NCI-H1436 (cell line): ENCODE measurements around the gene ELF1.
"Not testable (repeated sequence)": the region's sequence is repeated elsewhere in the genome, so short reads cannot be mapped to it uniquely, and the experiment has no call there.

Source experiments
- DNase-seq: peaks from one replicate; lab custom pipeline; 2025; lab: John Stamatoyannopoulos, UW

ELF1 gene

DNA sequence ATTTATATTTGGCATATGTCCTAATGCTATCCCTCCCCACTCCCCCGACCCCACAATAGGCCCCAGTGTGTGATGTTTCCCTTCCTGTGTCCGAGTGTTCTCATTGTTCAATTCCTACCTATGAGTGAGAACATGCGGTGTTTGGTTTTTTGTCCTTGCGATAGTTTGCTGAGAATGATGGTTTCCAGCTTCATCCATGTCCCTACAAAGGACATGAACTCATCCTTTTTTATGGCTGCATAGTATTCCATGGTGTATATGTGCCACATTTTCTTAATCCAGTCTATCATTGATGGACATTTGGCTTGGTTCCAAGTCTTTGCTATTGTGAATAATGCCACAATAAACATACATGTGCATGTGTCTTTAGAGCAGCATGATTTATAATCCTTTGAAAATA, 23.3 kb upstream of the ELF1 start:
- not testable (repeated sequence) for DNase-seq

DNA sequence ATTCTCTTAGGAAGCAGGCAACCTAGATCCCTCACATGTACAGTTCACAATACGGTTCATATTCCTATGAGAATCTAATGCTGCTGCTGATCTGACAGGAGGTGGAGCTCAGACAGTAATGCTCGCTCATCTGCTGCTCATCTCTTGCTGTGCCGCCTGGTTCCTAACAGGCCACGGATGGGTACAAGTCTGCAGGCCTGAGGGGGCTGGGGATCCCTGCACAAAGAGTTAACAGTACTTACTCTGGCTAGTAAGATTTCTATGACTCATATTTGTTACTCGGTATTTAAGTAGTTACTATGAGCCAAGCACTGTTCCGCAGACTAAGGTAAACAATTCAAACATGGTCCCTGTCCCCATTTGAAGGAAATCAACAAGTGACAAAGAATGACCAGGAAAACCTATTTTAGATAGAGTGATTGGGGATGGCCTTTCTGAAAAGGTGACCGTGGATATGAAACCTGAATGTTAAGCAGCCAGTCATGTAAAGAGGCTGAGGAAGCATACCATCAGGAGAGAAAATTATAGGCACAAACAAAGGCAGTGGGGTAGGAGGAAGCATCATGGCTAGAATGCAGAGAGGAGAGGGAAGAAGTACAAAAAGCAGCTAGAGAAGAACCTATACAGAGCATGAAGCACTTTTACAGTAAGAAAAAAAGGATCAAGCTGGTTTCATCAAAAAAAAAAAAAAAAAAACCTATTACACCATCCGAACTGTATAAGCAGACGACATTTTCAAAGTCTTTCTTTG, 21.6 kb upstream of the ELF1 start:
- DNase-seq: no peak

DNA sequence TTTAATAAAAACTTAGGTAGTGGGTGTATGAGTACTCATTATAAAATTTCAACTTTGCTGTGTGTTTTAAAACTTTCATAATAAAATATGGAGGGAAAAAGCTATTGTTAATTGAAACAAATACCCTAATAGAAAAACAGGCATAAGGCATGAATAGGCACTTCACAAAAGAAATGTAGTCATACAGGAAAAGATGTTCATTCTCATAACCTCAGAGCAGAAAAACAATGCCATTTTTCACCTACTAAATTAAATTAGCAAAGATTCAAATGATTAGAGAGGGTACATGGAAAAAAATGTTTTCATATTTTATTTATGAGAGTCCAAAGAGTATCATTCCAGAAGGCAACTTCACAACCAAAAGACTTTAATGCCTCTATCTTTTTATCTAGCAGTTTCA, 20.6 kb upstream of the ELF1 start:
- no peak for DNase-seq

DNA sequence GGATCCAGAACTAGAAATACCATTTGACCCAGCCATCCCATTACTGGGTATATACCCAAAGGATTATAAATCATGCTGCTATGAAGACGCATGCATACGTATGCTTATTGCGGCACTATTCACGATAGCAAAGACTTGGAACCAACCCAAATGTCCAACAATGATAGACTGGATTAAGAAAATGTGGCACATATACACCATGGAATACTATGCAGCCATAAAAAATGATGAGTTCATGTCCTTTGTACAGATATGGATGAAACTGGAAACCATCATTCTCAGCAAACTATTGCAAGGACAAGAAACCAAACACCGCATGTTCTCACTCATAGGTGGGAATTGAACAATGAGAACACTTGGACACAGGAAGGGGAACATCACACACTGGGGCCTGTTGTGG, 17.4 kb upstream of the ELF1 start:
- not testable (repeated sequence) for DNase-seq

DNA sequence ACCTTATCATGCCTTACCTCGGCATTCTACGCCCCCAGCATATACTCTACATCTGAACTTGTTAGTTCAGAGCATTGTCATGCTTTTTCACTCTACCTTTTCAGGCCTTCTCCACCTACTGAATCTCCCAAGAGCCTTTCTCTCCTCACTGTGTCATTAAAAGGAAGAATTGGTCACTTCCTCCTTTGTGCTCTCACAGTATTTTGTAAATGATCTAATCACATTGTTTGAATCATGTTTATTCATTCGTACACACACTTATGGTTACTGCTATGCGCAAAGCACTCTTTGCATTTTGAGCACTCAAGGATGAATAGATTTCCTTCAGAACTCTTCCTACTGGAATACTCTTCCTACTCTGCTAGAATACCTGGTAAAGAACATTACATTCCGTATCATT, 15.8 kb upstream of the ELF1 start:
- no peak for DNase-seq

DNA sequence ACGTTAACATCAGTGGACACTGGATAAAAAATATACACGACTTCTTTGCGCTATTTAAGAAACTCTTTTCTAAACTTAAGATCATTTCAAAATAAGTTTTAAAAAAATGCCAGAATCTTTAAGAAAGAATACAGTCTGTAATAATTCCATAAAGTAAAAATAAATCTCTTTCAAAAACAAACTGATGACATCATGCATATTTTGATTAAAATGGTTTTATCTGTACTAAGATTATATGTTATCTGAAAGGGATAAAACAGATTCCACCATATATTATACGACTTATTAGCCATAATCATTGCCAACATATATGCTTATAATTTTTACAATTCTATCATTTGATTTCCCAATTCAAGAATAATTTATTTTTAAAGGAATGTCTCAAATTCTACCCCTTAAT, 15.3 kb upstream of the ELF1 start:
- no peak for DNase-seq

DNA sequence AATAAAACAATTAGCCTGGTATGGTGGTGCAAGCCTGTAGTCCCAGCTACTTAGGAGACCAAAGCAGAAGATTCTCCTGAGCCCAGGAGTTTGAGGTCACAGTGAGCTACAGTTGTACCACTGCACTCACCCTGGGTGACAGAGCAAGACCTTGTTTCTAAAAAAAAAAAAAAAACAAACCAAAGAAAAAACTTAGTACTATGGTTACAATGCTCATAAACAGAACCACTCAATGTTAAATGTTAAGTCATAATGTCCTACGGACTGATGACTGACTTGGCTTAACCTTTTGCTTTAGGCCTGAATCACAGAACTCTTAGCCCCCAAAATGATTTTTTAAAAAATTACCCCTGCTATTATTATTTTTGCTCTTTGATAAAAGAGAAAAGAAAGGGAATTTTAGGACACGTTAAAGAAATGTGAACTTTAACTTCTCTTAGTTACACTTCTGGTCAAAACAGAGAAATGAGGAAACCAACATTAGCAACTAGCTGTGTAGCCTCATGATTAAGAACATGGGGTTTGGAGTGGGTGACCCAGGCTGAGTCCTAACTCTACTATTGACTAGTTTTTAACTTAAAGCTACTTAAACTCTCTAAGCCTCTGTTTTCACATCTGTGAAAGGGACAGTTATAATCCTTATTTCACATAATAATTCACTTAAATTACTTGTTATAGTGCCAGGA, 13.7 kb upstream of the ELF1 start:
- DNase-seq: no peak

DNA sequence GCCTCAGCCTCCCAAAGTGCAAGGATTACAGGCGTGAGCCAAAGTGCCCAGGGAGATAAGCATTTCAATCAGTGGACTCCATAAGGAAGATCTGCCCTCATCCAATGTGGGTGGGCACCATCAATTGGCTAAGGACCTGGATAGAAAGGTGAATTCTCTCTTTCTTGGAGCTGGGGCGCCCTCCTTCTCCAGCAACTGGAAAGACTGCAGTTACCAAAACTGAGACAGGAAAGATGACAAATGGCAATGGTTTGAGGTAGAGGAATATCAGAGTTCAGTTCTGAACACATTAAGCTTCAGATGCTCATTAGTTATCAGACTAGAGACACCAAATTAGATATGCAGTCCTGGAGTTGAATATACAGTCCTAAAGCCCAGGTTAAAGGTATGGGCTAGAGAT, 10.5 kb upstream of the ELF1 start:
- DNase-seq: no peak

DNA sequence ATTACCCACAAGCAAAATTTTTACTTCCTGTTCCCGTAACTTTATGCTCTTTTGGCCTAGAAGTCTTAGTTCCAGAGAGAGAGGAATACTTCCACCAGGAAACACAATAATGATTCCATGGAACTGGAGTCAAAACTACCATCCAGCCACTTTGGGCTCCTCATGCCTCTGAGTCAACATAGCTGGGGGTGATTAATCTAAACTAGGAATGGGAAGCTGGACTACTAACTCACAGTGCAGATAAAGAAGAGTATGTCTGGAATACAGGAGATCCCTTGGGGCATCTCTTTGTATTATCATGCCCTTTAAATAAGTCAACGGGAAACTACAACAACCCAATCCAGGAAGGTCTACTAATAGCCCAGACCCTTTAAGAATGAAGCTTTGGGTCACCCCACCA, 8.9 kb upstream of the ELF1 start:
- DNase-seq: no peak

DNA sequence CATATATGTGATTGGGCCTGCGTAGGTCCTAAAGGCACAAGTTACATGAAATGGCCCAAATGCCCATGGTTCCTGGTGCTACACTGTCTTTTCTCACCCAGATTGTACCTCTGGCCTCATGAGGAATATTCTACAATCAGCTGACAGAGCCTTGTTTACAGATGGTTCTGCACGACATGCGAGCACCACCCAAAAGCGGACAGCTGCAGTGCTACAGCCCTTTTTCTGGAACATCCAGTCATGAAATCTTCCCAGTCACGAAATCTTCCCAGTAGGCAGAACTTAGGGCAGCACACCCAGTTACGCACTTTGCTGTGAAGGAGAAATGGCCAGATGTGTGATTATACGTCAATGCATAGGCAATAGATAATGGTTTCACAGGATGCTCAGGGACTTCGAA, 7.7 kb upstream of the ELF1 start:
- DNase-seq: no peak

DNA sequence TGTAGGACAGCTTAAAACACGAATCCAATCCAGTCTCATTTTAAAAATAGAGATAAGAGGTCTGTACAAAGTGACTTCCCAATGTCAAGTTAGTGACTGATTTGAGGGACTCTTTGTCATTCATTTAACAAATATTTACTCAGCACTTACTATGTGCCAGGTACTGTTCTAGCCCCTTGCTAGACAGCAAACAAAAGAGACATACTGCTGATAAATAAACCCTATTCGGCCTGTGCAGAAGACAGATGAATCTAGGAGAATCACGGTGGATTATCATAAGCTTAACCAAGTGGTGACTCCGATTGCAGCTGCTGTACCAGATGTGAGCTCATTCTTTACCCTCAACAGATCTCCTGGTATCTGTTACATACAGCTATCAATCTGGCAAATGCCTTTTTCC, 6.4 kb upstream of the ELF1 start:
- DNase-seq: no peak

DNA sequence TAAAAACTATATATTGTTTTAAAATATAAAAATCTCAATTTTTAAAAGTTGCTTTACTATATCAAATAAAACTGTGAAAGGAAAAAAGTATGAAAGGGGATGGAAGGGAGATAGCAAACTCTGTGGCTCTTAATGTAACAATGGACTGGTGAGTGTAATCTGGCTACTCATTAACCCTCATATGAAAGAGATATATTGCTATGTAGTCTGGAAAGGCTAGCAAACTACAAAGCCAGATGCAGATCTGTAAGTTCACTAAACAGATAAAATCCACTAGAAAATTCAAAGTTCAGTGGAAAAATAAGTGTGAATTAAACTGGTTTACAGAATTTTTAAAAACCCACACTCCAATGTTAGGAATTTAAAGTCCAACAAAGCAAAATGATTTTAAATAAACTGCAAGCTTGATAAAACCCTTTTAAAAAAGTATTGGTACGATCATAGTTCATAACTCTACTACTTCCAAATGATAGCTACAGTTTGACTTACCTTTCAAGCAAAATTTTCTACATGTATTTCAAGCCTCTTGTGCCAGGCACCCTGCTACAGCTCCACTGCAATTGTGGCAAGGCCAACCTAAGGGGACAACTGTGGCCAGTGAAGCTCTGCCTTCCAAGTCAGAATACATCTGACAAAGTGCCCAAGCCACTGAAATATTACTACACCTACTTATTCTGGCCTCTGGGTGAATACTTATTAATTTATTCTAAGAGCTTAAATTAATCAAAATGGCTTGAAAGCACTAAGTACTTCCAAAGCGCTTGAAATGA, 647 bp upstream of the ELF1 start:
- no peak for DNase-seq

DNA sequence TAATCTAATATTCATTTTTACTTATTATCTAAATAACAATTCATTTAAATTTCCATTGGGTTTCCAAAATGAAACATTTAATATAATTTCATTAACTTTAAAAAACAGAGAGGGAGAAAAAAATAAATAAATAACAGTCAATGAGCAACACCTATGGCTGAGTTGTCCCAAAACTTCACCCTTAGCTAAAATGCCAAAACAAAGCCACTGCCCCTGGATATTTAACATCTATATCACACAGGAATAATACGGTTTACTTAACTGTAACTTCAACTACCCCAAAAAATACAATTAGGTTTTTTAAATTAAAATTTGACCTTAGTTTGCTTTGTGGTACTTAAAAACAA, 541 bp downstream of the ELF1 start:
- no peak for DNase-seq

DNA sequence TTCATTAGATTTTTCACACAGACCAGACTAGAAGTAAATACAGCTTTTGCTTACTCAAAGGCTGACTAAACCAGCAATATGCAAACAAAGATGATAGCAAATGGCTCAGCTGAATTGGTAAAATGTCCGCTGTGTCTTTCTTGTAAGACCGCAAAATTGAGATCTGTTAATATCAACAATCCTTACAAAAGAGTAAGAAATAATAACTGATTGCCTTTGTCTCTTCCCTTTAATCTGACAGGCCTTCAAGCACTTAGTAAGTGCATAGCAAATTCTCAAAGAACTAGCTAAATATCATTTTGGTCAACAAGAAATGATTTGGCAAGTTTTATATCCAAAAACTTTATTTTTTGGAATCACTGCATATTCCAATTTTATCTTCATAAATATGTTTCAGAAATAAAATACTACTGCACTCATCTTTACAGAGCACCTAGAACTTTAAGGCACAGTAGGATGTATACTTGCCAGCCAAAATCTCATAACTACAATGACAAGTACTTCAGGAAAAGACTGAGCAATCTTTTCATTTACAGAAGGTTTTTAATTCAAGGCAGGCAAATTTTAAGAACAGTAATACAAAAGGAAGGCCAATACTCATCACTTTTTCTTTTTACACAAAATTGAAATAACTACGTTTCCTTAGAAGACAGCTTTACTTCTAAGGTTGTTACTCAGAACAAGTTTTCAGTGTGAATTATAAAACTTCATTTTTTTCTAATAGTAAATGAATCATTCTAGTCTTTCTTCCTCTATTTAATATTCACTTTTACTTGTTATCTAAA, 1.1 kb downstream of the ELF1 start:
- no peak for DNase-seq

DNA sequence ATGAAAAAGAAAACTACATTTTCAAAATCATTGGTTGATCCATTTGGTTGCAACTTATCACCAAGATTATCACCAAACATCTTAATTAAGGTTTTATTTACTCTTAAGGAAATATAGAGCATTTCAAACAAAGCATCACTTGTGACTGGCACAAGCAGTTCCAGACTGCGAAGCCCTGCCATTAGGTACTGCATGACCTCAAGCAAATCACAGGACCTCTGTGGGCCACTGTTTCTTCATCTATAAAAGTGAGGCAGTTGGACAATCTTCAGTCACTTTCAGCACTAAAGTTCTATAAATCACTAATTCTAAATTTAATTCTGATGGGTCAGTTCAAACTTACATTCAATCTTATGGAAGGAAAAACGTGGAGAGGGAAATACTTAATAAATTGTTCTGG, 2.0 kb downstream of the ELF1 start:
- no peak for DNase-seq

DNA sequence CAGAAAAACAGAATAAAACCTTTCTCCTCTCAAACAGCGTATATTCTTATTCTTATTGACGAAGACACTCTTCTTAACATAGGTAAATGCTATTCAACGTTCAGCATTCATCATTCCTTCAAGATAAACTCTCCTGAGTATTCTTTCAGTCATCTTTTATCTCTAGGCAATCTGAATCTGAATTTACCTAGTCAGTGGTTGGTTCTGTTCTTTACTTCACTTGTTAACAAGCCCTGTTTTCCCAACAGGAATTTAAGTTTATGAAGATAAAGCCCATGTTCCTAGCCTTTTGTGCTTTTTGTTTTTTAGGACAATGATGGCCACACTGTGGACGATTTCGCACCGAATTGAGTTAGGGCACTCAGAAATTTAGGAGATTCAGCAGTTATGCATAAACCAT, 3.2 kb downstream of the ELF1 start:
- no peak for DNase-seq

DNA sequence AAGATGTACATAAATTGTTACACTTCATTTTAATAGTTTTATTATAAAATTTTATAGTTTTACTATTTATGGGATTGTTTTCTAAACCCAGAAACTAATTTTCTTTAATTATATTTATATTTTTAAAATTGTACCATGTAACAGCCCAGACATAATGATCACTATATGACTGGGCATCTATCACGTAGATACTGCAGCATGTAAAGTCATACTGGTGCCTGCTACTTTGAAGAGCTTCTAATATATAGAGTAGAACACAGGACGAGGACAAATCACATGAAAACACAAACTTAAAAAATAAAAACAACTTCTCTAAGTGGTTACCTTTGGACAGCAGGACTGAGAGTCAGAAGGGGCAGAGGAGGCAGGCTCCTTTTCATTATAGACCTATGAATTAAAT, 5.3 kb downstream of the ELF1 start:
- no peak for DNase-seq

DNA sequence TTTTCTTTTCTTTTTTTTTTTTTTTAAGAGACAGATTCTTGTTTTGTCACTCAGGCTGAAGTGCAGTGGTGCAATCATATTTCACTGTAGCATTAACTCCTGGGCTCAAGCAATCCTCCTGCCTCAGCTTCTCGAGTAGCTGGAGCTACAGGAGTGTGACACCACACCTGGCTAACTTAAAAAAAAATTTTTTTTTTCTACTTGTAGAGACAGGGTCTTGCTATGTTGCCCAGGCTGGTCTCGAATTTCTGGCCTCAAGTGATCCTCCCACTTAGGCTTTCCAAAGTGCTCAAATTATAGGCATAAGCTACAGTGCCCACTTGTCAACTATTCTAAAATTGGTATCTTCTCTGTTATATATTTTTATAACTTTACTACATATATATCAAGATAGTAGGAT, 6.6 kb downstream of the ELF1 start:
- DNase-seq: no peak

DNA sequence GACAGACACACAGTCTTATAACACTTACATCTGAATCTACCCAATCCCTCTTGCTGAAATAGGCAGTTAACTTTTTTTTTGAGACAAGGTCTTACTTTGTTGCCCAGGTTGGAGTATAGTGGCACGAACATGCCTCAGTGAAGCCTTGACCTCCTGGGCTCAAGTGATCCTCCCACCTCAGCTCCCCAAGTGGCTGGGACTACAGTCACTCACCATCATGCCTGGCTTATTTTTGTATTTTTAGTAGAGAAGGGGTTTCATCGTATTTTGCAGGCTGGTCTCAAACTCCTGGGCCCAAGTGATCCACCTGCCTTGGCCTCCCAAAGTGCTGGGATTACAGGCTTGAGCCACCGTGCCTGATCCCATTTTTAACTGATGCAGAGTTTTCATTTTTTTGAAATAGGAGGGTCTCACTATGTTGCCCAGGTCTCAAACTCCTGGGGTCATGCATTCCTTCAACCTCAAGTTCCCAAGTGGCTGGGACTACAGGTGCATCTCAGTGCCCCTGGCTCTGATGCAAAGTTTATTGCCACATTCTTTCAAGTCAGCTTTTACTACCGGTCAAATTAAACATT, 7.6 kb downstream of the ELF1 start:
- no peak for DNase-seq

DNA sequence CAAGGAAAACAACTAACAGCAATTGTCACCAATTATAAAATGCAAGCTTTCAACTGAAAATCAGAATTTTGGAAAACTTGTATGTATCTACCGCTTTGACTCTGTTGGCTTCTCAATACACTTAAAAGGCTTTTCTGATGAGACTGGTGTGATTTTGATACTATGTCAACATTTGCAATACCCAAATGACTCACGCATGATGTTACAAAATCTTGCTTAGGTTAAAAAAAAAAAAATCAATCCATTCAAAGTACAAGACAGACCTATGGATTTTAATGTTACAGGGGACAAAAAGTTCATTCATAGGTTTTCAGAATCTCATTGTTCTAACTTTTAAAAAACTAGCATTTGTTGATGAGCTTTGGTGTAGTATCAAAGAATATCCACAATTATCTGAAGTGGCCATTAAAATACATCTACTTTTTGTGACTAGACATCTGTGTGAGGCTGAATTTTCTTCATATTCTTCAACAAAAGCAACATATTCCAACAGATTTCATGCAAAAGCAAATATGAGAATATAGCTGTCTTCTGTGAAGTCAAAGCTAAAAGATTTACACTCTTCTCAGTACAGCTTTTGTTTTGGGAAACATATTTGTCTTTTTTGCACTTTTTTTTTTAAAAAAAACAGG, 10.7 kb downstream of the ELF1 start:
- DNase-seq: no peak

DNA sequence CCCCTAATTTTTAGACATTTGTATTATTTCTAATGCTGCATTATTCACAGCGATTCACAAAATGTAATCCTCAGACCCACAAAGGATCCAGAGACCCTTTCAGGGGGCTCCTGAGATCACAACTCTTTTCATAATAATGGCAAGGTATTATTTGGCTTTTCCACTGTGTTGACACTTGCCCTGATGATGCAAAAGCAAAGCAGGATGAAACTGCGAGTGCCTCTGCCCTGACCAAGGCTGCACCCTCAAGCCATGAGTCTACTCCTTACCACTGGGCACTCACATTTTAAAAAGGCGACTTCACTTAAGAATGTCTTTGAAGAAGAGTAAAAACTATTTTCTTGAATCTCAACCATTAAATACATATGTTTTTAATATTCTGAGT, 11.4 kb downstream of the ELF1 start:
- no peak for DNase-seq
